Gastroesophageal sphincter (tissue), 3 donors: ENCODE measurements around the gene HAUS8.
"Not testable (repeated sequence)": the region's sequence is repeated elsewhere in the genome, so short reads cannot be mapped to it uniquely, and the experiment has no call there.

Experiments used
- CTCF ChIP-seq, 4 experiments: fragments of 200-600 bp in 2 of 4; fragments of 450-650 bp in 2 of 4; sonication (generic) in 1 of 4; IDR thresholded peaks; one replicate each; pipeline ENCODE4 v1.5.1; 2017 to 2019; ENCODE audit warnings: antibody characterized with exemption in 4 of 4, mild to moderate bottlenecking in 2 of 4, moderate library complexity in 2 of 4
- EP300 ChIP-seq: sonication (generic); formaldehyde crosslinking; IDR thresholded peaks from one replicate; pipeline ENCODE4 v1.6.1; 2017; ENCODE audit warnings: antibody characterized with exemption, mild to moderate bottlenecking
- POLR2A ChIP-seq, 2 donors: fragments of 450-650 bp; IDR thresholded peaks; one replicate each; pipeline ENCODE4 v1.6.1; 2017; ENCODE audit warnings: antibody characterized with exemption in 2 of 2, mild to moderate bottlenecking in 2 of 2, moderate library complexity in 1 of 2
- POLR2AphosphoS5 ChIP-seq: sonication (generic); formaldehyde crosslinking; IDR thresholded peaks from one replicate; pipeline ENCODE4 v1.6.1; 2017; ENCODE audit warnings: antibody characterized with exemption

GRCh38 chr19:17106964-17107363 lies 31.7 kb upstream of the HAUS8 start:
- not testable (repeated sequence) for TF ChIP-seq EP300; CTCF (IDR thresholded peaks at IDR 0.05); POLR2AphosphoS5; POLR2A (IDR thresholded peaks at IDR 0.05)
